IPS DF 4.7 (cell line): ENCODE data around the gene PLOD2.

Experiments used
- DNase-seq: peaks from one replicate; pipeline ENCODE4 v3.0.0-alpha.2; 2013; ENCODE audit warnings: low spot score; ENCODE audit errors: extremely low read depth

The PLOD2 gene

GRCh38 chr3:146160964-146161662, at the start of gene PLOD2:
PLOD2 (minus strand) TSS chr3:146161184; CDS start chr3:146160989, 195 bp downstream.
- no peak for DNase-seq

- DNase-seq = no peak
Measured at GRCh38 chr3:146209371-146209770, 48.4 kb upstream of the PLOD2 start.

- DNase-seq = no peak
Measured at GRCh38 chr3:146203776-146204175, 42.8 kb upstream of the PLOD2 start.

DNA sequence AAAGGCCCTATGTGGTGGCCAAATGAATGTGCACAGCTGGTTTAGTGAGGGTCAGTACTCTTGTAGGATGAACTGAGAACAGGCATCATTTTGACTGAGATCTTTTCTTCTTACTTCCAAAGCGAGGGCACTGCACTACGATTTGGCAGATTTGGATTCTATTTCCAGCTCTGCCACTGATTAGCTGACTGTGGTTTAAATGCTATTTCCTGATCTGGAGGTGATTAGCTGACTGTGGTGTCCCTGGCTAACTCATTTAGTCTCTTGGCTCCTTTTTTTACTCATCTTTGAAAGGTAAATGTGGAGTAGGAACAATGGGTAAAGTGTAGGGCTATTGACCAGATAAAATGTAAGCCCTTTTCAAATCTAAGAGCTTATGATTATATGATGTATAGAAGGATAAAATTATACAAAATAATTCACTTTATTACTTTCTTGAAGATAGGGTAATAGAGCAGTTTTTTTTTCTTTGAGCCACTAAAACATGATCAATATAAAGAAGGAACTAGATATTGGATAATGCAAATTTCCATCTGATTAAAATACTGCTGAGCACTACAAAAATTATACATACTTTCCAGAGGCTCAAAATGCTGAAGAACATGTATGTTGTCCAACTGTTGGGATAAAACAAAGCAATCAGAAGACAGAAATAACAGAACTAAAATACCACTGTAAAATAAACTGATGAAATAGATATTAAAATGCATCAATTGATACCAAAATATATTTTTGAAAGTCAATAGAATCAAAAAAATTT, 39.7 kb upstream of the PLOD2 start:
- no peak for DNase-seq

GRCh38 chr3:146199762-146200161, 38.8 kb upstream of the PLOD2 start:
- DNase-seq = no peak

DNA sequence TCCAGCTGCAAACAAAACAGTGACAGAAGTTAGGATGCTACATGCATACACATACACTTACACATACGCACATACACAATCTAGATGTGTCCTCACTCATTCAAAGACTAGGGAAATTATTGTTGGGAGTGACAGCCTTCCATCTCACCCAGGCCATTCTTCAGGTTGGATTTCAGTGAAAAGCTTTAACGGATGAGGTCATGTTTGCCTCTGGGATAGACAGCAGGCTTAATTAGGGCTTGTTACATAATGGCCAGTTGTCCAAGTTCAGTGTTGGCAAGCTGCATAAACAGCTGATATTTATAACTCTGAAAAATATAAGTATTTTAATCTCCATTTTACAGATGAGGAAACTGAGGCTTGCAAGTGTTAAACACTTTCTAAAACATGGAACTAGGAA, 35.8 kb upstream of the PLOD2 start:
- DNase-seq = no peak

- no peak for DNase-seq
Measured at GRCh38 chr3:146195605-146196004, 34.6 kb upstream of the PLOD2 start.

- DNase-seq = no peak
Measured at GRCh38 chr3:146195030-146195429, 34.0 kb upstream of the PLOD2 start.

DNA sequence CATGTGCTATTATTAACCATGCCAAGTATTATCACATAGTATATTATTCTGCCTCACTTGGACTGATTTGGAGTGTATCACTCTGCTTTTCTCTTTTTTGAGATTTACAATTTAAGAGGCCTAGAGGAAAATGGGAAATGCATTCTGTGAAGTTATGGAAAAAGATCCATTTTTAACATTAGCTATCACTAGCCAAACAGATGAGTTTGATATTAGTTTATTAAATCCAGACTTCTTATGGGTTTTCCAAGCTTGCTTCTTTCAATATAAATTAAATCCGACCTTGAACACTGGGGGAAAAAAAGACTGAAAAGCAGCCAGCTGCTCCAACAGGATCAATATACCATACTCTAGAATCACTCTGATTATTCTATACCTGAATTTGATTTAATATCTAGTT, 30.1 kb upstream of the PLOD2 start:
- no peak for DNase-seq

GRCh38 chr3:146189519-146190173, 28.7 kb upstream of the PLOD2 start:
- DNase-seq = peak; percentile 49

DNA sequence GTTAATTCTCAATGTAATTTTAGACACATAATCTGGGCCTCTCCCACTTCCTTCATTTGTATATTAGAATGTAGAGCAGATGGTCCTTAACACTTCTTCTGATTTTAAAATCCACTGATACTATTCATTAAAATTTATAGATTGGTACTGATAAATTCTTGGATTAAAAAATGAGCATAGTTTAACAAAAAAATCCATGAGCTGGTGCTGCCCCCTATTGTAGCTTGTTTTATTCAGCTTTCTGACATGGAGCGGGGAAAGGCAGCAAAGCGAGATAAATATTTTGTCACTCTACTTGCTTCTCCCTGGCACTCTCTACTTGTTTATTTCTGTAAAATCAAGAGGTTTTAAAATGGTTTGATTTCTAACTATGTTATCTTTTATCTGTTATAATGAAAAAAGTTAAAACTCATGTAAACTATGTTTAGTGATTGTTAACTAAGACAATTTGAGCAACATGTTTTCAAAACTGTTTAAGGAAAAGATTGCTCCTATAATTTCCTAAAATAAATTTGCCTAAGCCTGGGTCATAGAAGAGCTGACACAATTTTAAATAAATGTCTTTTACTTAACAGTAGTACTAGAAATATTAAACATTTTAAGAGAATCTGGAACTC, 26.5 kb upstream of the PLOD2 start:
- no peak for DNase-seq

DNA sequence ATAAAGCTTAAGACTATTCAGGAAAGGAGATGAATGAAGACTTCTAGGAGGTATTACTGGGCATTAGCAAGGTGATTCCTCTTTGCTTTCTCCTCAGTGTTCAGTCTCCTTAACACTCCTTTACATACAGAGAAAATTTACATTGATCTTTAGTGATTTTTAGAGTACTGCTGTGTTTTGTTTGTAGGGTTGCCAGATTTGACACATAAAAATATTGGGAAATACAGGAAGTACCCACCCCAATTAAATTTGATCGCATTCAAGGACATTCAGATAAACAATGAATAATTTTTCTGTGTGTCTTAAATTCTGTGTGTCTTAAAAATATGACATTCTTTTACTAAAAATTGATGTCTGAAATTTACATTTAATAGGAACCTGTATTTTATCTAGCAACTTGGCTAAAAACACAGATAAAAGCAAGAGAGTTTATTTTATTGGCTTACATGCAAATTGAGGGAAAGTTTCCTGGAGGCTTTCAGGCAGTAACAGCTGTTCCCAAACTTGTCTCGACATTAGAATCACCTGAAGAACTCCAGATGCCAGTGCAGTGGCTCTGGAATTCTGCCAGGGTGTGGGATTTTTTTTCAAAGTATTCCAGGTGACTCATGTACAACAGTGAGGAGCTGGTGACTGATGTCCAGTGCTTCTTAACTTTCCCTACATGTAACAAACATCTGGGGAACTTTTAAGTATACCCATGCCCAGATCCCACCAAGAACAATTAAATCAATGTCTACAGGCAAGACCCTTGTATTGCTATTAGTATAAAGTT, 23.4 kb upstream of the PLOD2 start:
- DNase-seq = no peak

DNA sequence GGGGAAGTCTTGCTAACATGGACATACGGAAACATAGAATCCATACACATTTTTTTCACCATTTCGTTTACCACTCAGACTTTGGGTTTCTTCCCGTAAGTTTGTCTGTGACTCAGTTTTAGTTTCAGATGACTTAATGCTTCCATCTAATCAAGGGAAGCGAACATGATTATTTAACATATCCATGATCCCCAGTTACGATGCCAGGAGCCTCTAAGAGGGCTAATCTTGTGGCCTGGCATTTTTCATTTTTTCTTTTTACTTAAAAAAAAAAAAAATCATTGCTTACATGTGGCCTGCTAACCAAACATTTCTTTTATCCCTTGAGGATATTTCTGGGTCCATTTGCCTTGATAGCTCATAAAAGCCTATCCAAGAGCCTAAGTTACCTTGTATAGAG, 20.2 kb upstream of the PLOD2 start:
- no peak for DNase-seq

GRCh38 chr3:146180376-146180775, 19.4 kb upstream of the PLOD2 start:
- no peak for DNase-seq

DNA sequence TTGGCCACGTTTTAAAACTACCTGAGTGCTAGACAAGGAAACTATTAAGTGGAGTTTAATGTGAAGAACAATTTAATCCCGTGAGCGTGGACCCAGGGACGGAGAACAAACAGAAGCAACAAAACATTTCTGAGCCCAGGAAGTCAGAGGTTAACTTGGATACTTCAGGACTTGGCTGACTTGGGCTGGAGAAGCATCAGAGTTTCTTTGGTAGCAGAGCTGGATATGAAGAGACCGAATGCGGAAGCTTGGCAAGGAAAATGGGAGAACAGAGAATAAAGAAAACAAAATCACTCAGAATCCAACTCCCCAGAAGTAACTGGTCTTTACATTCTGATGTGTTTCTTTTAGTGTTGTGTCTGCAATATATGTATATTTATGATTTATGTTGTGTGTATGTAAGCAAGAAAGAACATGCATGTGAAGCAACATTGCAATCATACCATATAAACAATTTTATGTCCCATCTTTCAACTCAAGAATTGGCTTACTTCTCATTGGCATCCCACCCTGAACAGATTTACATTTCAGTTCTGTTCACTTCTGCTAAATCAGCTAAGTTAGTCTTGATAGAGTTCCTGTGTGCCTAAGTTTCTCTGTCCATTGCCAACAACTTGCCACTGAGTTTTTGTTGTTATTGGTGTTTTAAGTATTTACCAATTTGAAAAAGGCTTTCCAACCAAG, 17.2 kb upstream of the PLOD2 start:
- no peak for DNase-seq

- DNase-seq = no peak
Measured at GRCh38 chr3:146177519-146177918, 16.5 kb upstream of the PLOD2 start.

GRCh38 chr3:146177072-146177471, 16.1 kb upstream of the PLOD2 start:
- no peak for DNase-seq

DNA sequence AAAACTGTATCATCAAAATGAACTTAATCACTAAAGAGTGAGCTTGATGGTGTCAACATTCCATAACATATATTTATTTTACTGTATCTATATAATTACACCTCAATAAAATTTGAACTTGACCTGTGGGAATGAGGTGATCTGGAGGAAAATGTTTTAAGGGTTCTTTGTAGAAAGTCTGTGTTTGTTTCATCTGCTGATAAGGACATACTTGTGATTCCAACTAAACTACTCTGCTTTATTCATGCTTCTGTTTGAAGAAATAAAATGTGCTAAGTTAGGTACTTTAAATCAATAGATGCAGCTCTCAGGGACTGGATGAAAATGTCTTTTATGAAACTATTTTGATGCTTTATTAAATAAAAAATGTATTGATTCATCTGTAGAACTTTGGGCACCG, 11.6 kb upstream of the PLOD2 start:
- DNase-seq = no peak

GRCh38 chr3:146170591-146170990, 9.6 kb upstream of the PLOD2 start:
- DNase-seq = no peak

DNA sequence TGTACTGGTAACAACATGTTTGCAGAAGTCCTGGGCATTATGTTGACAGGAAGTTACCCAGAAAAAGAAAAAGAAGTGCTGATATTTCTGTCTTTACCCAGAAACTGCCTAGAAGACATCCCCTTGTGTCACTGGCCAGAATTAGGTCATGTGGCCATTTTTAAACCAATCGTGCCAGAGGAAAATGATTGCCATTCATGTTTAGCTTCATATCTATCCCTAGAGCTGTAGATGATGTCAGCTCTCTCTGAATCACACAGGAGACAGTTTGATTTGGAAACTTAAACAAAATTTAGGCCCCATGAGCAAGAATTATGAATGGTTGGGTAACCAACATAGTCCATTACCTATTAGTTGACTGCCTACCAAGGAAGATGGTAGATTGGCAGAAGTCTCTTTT, 8.9 kb upstream of the PLOD2 start:
- DNase-seq = no peak

- no peak for DNase-seq
Measured at GRCh38 chr3:146166826-146167225, 5.8 kb upstream of the PLOD2 start.
